Liver (tissue), 10 donors: ENCODE measurements around the gene AGL. TPM values are rescaled to one million over a fixed set of nuclear protein-coding genes. Genes with fewer than 3 reads are reported as not detected.
"Not testable (repeated sequence)": the region's sequence is repeated elsewhere in the genome, so short reads cannot be mapped to it uniquely, and the experiment has no call there.

Source experiments
- DNase-seq: peaks from one replicate; pipeline ENCODE4 v3.0.0-alpha.2; 2017; ENCODE audit warnings: low spot score
- H3K27ac ChIP-seq, 2 donors: one replicate each; pipeline ENCODE4 v1.7.0; 2013; ENCODE audit warnings: inconsistent platforms in 2 of 2, low read length in 2 of 2, control low read depth in 1 of 2, low read depth in 1 of 2, mild to moderate bottlenecking in 1 of 2
- H3K27me3 ChIP-seq, 4 donors: one replicate each; pipeline versions ENCODE4 v1.6.1 to v1.7.0; 2013; ENCODE audit warnings: low read length in 3 of 4, inconsistent platforms in 1 of 4, mild to moderate bottlenecking in 1 of 4, moderate library complexity in 1 of 4; ENCODE audit not compliant: control insufficient read depth in 4 of 4, insufficient read depth in 4 of 4
- H3K36me3 ChIP-seq, 4 donors: one replicate each; pipeline versions ENCODE4 v1.6.1 to v1.7.0; 2013; ENCODE audit warnings: low read length in 3 of 4, mild to moderate bottlenecking in 3 of 4, low read depth in 1 of 4, moderate library complexity in 1 of 4; ENCODE audit not compliant: control insufficient read depth in 4 of 4, insufficient read depth in 3 of 4
- H3K4me1 ChIP-seq, 4 donors: one replicate each; pipeline versions ENCODE4 v1.6.1 to v1.7.0; 2013; ENCODE audit warnings: low read length in 3 of 4, mild to moderate bottlenecking in 3 of 4, moderate library complexity in 1 of 4; ENCODE audit not compliant: control insufficient read depth in 4 of 4, insufficient read depth in 4 of 4
- H3K4me3 ChIP-seq, 3 donors: one replicate each; pipeline versions ENCODE4 v1.6.1 to v1.7.0; 2013; ENCODE audit warnings: low read length in 3 of 3, control low read depth in 1 of 3, low read depth in 1 of 3, mild to moderate bottlenecking in 1 of 3
- H3K9ac ChIP-seq, 2 donors: one replicate each; pipeline ENCODE4 v1.7.0; 2013; ENCODE audit warnings: low read length in 2 of 2, mild to moderate bottlenecking in 2 of 2, moderate library complexity in 2 of 2, control low read depth in 1 of 2, low read depth in 1 of 2
- H3K9me3 ChIP-seq, 4 donors: one replicate each; pipeline versions ENCODE4 v1.6.1 to v1.7.0; 2013; ENCODE audit warnings: low read length in 3 of 4; ENCODE audit not compliant: control insufficient read depth in 4 of 4
- EGR1 ChIP-seq, 2 donors: IDR thresholded peaks; 2 replicates each; pipeline ENCODE4 v1.6.1; 2016 to 2018; ENCODE audit warnings: antibody characterized with exemption in 2 of 2, low read depth in 2 of 2
- HNF4A ChIP-seq, 2 donors: conservative IDR thresholded peaks; 2 replicates each; pipeline ENCODE4 v1.6.1; 2016; ENCODE audit warnings: antibody characterized with exemption in 2 of 2, mild to moderate bottlenecking in 2 of 2
- HNF4G ChIP-seq: IDR thresholded peaks from 2 replicates; pipeline ENCODE4 v1.6.1; 2016; ENCODE audit warnings: antibody characterized with exemption
- RAD21 ChIP-seq, 2 donors: IDR thresholded peaks; 2 replicates each; pipeline ENCODE4 v1.6.1; 2016; ENCODE audit warnings: antibody characterized with exemption in 2 of 2, mild to moderate bottlenecking in 2 of 2
- TAF1 ChIP-seq: conservative IDR thresholded peaks from 2 replicates; pipeline ENCODE4 v1.6.1; 2016; ENCODE audit warnings: antibody characterized with exemption, mild to moderate bottlenecking
- WGBS: extraction: QIAGEN DNeasy Blood & Tissue Kit; methylation state at CpG from one replicate; pipeline ENCODE4 v1.1.7; 2013; 5-methylcytosine and 5-hydroxymethylcytosine counted together
- polyA plus RNA-seq, 2 donors: library from polyadenylated mRNA; stranded (reverse) in 1 of 2; unstranded in 1 of 2; fragments of 200-250 nt in 1 of 2; fragments of >200 nt in 1 of 2; fragmentation: Nextera tagmentation in 1 of 2; extraction: Ambion mirVana in 1 of 2; gene quantifications; one replicate each; pipeline versions ENCODE4 v1.2.1 to v1.2.3, GENCODE V29; 2013 to 2015
- small RNA-seq: library from RNA; depleted of rRNA; stranded (forward); fragments of <200 nt; gene quantifications from one replicate; pipeline ENCODE3, GENCODE V24; 2014
- total RNA-seq, 2 donors: library from RNA; depleted of rRNA; stranded (reverse); fragments of >200 nt; gene quantifications; one replicate each; pipeline ENCODE4 v1.2.3, GENCODE V29; 2014
- TF ChIP-seq, protein P1 (sequence below): IDR thresholded peaks from 2 replicates; pipeline ENCODE4 v1.6.1; 2016; ENCODE audit warnings: antibody characterized with exemption
- TF ChIP-seq, protein P2 (sequence below): IDR thresholded peaks from 2 replicates; pipeline ENCODE4 v1.6.1; 2016; ENCODE audit warnings: antibody characterized with exemption
- donor health status: healthy.
- donor health status: healthy.
- donor health status: healthy.
- donor health status: healthy.
- donor health status: healthy.

AGL gene
- total and polyA plus RNA-seq, 4 donors: 10.1 to 78.5 (median 19.9) TPM

DNA sequence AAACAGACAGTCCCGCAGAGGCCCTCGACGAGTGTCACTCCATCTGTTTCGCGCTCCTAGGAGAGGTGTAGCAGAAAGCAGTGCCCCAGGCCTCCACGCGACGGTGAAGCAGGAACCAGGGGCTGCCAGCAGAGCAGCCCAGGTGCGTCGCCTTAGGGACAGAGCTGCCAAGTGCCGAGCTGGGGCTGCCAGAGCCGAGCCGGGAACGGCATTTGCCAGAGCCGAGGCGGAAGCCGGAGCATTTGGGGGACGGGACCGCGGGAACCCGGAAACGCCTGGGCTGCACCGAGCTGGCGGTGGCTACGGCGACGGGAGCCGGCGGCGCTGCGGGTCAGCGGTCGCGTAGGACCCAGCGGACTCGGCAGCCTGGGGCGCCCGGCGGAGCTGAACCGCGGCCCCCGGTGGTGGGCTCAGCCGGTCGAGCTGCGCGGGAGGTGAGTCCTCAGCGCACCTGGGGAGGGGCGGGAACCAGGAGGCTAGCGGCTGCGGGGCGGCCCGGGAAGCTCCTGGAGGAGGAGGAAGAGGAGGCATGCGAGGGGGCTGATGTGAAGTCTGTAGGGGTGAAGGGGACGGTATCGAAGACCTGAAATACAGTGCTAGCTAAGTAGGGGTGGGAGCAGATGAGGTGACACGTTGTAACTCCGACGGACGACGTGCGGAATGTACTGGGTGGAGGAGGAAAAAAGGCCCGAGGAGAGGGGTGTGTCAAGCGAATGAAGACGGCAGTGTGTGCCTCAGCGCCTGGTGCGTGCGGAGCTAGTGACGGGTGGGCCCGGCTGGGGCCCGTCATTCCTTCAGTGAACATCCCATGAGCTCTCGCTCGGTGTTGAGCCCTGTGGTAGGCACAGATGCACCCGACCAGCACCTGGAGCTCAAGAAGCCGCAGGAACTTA is 119.8 kb downstream of the AGL start, which contains the start of gene SLC35A3 (continued):
- TF ChIP-seq, protein P1, sequence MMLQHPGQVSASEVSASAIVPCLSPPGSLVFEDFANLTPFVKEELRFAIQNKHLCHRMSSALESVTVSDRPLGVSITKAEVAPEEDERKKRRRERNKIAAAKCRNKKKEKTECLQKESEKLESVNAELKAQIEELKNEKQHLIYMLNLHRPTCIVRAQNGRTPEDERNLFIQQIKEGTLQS: no peak
- TF ChIP-seq HNF4A (conservative IDR thresholded peaks at IDR 0.05) (peak; percentile 44 to 57), RAD21 (IDR thresholded peaks at IDR 0.05) (peak in 1 of 2 donors; percentile 46)
- TF ChIP-seq, protein P2, sequence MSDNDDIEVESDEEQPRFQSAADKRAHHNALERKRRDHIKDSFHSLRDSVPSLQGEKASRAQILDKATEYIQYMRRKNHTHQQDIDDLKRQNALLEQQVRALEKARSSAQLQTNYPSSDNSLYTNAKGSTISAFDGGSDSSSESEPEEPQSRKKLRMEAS: peak; percentile 49

DNA sequence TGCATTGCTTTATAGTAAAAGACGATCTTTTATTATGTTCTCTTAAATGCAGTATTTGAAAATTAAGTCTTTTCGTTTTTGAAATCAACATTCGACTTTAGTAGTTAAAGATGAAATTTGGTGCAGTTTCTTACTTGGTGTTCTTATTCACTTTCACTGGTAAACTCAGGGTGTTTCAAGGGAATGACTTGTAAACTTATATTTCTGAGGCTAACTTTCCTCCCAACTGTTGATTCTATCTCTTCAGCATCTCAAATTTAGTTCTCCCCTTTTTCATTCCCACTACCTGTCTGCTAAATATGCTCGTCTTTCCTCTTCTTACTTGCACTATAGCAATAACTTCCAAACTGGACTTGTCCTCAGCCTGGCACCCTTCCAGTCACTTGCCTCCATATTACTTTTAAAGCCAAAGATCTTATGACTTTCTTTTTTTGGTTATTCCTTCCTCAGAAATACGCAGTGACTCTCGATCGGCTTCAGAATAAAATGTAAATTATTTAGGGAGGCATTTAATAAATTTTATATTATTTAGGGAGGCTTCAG is 120.6 kb downstream of the AGL start:
- peaks cover 5 to 46% (median 23%) of the 10 kb centered on the region in 4 donors for H3K4me1 ChIP-seq
- peak overlapping the region; percentile 46 to 57 for H3K9ac ChIP-seq
- no peak for DNase-seq
- no peak overlapping the region for H3K27ac ChIP-seq
- TF ChIP-seq TAF1: no peak
- TF ChIP-seq, protein P2: no peak
- no peak for TF ChIP-seq EGR1 (IDR thresholded peaks at IDR 0.05; ENCODE audit: low read depth in 2 of 2)
- TF ChIP-seq HNF4G: no peak
- H3K27me3 ChIP-seq: no peaks in the 10 kb centered on the region
- no peaks in the 10 kb centered on the region for H3K9me3 ChIP-seq
- 48% methylated on average over 7 of the region's 7 CpGs for WGBS
- H3K4me3 ChIP-seq: peak overlapping the region; percentile 66 to 93 (median 68)
- peaks cover 0 to 4% (median 0%) of the 10 kb centered on the region in 4 donors for H3K36me3 ChIP-seq

DNA sequence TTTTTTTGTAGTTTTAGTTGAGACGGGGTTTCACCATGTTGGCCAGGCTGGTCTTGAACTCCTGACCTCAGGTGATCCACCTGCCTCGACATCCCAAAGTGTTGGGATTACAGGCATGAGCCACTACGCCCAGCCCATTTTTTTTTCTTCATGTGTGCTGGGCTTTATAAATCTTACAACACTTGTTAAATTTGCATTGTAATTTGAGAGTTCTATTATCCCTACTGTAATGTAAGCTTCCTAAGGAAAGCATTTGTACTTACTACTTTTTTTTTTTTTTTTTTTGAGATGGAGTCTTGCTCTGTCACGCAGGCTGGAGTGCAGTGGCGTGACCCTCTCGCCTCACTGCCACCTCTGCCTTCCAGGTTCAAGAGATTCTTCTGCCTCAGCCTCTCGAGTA is 121.9 kb downstream of the AGL start:
- not testable (repeated sequence) for H3K9ac ChIP-seq, DNase-seq, H3K9me3 ChIP-seq, H3K4me3 ChIP-seq, H3K36me3 ChIP-seq, H3K27ac ChIP-seq, H3K27me3 ChIP-seq
- H3K4me1 ChIP-seq: peaks cover 6 to 43% (median 20%) of the 10 kb centered on the region in 4 donors
- WGBS: 94% methylated on average over 7 of the region's 7 CpGs

Small RNAs within 50 kb of the gene (small RNA-seq; reads per million reads assigned to genes)
- not detected for gene AC096949.1

Other genes starting within 250 kb of the AGL start
- 10 to 100 TPM; 18.3 to 20.6 TPM for gene PALMD, start 204.2 kb upstream of the AGL start, total RNA-seq
- gene PALMD, start 204.2 kb upstream of the AGL start, polyA plus RNA-seq: 10 to 100 TPM in 1 of 2 donors, 1 to 10 TPM in 1; 9.7 to 24.0 TPM
- gene FRRS1, start 83.7 kb upstream of the AGL start, total RNA-seq: 10 to 100 TPM; 49.2 to 87.4 TPM
- 10 to 100 TPM in 1 of 2 donors, 1 to 10 TPM in 1; 2.7 to 11.5 TPM for gene FRRS1, start 83.7 kb upstream of the AGL start, polyA plus RNA-seq
- 10 to 100 TPM; 14.1 to 35.1 TPM for gene SLC35A3, start 119.6 kb downstream of the AGL start, total RNA-seq
- gene SLC35A3, start 119.6 kb downstream of the AGL start, polyA plus RNA-seq: 10 to 100 TPM; 12.1 to 14.8 TPM